ENCODE data around the gene CAPN3.

The CAPN3 gene

GRCh38 chr15:42345504-42345903, 13.8 kb upstream of the CAPN3 start:
- no peaks in the 10 kb centered on the region for H3K27me3 Mint-ChIP-seq
- no peaks in the 10 kb centered on the region for H3K9me3 Mint-ChIP-seq
- H3K4me3 Mint-ChIP-seq, result no peak overlapping the region
- peaks cover 12% of the 10 kb centered on the region for H3K36me3 Mint-ChIP-seq
- no peaks in the 10 kb centered on the region for H3K4me1 Mint-ChIP-seq
- no peak overlapping the region for H3K27ac Mint-ChIP-seq

GRCh38 chr15:42348083-42348482, 11.2 kb upstream of the CAPN3 start:
- Mint-ChIP-seq H3K4me3 (no peak overlapping the region), H3K9me3 (no peaks in the 10 kb centered on the region), H3K27me3 (no peaks in the 10 kb centered on the region), H3K4me1 (no peaks in the 10 kb centered on the region), H3K27ac (no peak overlapping the region), H3K36me3 (peaks cover 25% of the 10 kb centered on the region)

- Mint-ChIP-seq H3K36me3 (peaks cover 23% of the 10 kb centered on the region), H3K27me3 (no peaks in the 10 kb centered on the region), H3K27ac (no peak overlapping the region), H3K4me3 (no peak overlapping the region), H3K4me1 (no peaks in the 10 kb centered on the region), H3K9me3 (no peaks in the 10 kb centered on the region)
Measured at GRCh38 chr15:42349186-42349585, 10.1 kb upstream of the CAPN3 start.

- H3K36me3 Mint-ChIP-seq, result peaks cover 23% of the 10 kb centered on the region
- no peaks in the 10 kb centered on the region for H3K4me1 Mint-ChIP-seq
- no peak overlapping the region for H3K27ac Mint-ChIP-seq
- no peaks in the 10 kb centered on the region for H3K9me3 Mint-ChIP-seq
- H3K27me3 Mint-ChIP-seq, result no peaks in the 10 kb centered on the region
- H3K4me3 Mint-ChIP-seq, result no peak overlapping the region
Measured at GRCh38 chr15:42352401-42352800, 6.9 kb upstream of the CAPN3 start.

GRCh38 chr15:42353061-42353460, 6.2 kb upstream of the CAPN3 start:
- Mint-ChIP-seq H3K27me3 (no peaks in the 10 kb centered on the region), H3K27ac (no peak overlapping the region), H3K9me3 (no peaks in the 10 kb centered on the region), H3K4me1 (no peaks in the 10 kb centered on the region), H3K36me3 (peaks cover 23% of the 10 kb centered on the region), H3K4me3 (no peak overlapping the region)

- H3K27ac Mint-ChIP-seq, result no peak overlapping the region
- H3K4me3 Mint-ChIP-seq, result no peak overlapping the region
- peaks cover 23% of the 10 kb centered on the region for H3K36me3 Mint-ChIP-seq
- H3K27me3 Mint-ChIP-seq, result no peaks in the 10 kb centered on the region
- H3K4me1 Mint-ChIP-seq, result no peaks in the 10 kb centered on the region
- H3K9me3 Mint-ChIP-seq, result no peaks in the 10 kb centered on the region
Measured at GRCh38 chr15:42354824-42355223, 4.5 kb upstream of the CAPN3 start.

- no peaks in the 10 kb centered on the region for H3K27me3 Mint-ChIP-seq
- H3K9me3 Mint-ChIP-seq, result no peaks in the 10 kb centered on the region
- peaks cover 23% of the 10 kb centered on the region for H3K36me3 Mint-ChIP-seq
- H3K4me3 Mint-ChIP-seq, result no peak overlapping the region
- no peak overlapping the region for H3K27ac Mint-ChIP-seq
- H3K4me1 Mint-ChIP-seq, result no peaks in the 10 kb centered on the region
Measured at GRCh38 chr15:42355291-42355690, 4.0 kb upstream of the CAPN3 start.

GRCh38 chr15:42356851-42357250, 2.5 kb upstream of the CAPN3 start:
- Mint-ChIP-seq H3K27ac (no peak overlapping the region), H3K27me3 (no peaks in the 10 kb centered on the region), H3K4me3 (no peak overlapping the region), H3K9me3 (no peaks in the 10 kb centered on the region), H3K4me1 (no peaks in the 10 kb centered on the region), H3K36me3 (peaks cover 14% of the 10 kb centered on the region)

GRCh38 chr15:42358141-42358540, 1.2 kb upstream of the CAPN3 start:
- no peaks in the 10 kb centered on the region for H3K4me1 Mint-ChIP-seq
- H3K9me3 Mint-ChIP-seq, result no peaks in the 10 kb centered on the region
- H3K36me3 Mint-ChIP-seq, result peaks cover 8% of the 10 kb centered on the region
- no peak overlapping the region for H3K27ac Mint-ChIP-seq
- H3K4me3 Mint-ChIP-seq, result no peak overlapping the region
- H3K27me3 Mint-ChIP-seq, result no peaks in the 10 kb centered on the region

- Mint-ChIP-seq H3K27me3 (no peaks in the 10 kb centered on the region), H3K9me3 (no peaks in the 10 kb centered on the region), H3K4me1 (no peaks in the 10 kb centered on the region), H3K4me3 (no peak overlapping the region), H3K36me3 (peaks cover 3% of the 10 kb centered on the region), H3K27ac (no peak overlapping the region)
Measured at GRCh38 chr15:42359985-42360384, 684 bp downstream of the CAPN3 start.

- H3K36me3 Mint-ChIP-seq, result peaks cover 3% of the 10 kb centered on the region
- no peaks in the 10 kb centered on the region for H3K4me1 Mint-ChIP-seq
- H3K9me3 Mint-ChIP-seq, result no peaks in the 10 kb centered on the region
- no peaks in the 10 kb centered on the region for H3K27me3 Mint-ChIP-seq
- H3K4me3 Mint-ChIP-seq, result no peak overlapping the region
- H3K27ac Mint-ChIP-seq, result no peak overlapping the region
Measured at GRCh38 chr15:42360535-42361112, 1.3 kb downstream of the CAPN3 start.

GRCh38 chr15:42363487-42363886, 4.2 kb downstream of the CAPN3 start:
- H3K27ac Mint-ChIP-seq, result no peak overlapping the region
- H3K9me3 Mint-ChIP-seq, result no peaks in the 10 kb centered on the region
- H3K27me3 Mint-ChIP-seq, result no peaks in the 10 kb centered on the region
- H3K4me3 Mint-ChIP-seq, result no peak overlapping the region
- peaks cover 3% of the 10 kb centered on the region for H3K36me3 Mint-ChIP-seq
- H3K4me1 Mint-ChIP-seq, result no peaks in the 10 kb centered on the region

GRCh38 chr15:42363942-42364341, 4.6 kb downstream of the CAPN3 start:
- H3K4me3 Mint-ChIP-seq, result no peak overlapping the region
- no peaks in the 10 kb centered on the region for H3K4me1 Mint-ChIP-seq
- H3K36me3 Mint-ChIP-seq, result peaks cover 3% of the 10 kb centered on the region
- H3K27me3 Mint-ChIP-seq, result no peaks in the 10 kb centered on the region
- no peaks in the 10 kb centered on the region for H3K9me3 Mint-ChIP-seq
- H3K27ac Mint-ChIP-seq, result no peak overlapping the region

- no peak overlapping the region for H3K27ac Mint-ChIP-seq
- H3K4me1 Mint-ChIP-seq, result no peaks in the 10 kb centered on the region
- H3K27me3 Mint-ChIP-seq, result no peaks in the 10 kb centered on the region
- no peaks in the 10 kb centered on the region for H3K9me3 Mint-ChIP-seq
- H3K36me3 Mint-ChIP-seq, result no peaks in the 10 kb centered on the region
- H3K4me3 Mint-ChIP-seq, result no peak overlapping the region
Measured at GRCh38 chr15:42364529-42364928, 5.2 kb downstream of the CAPN3 start.

- H3K4me1 Mint-ChIP-seq, result no peaks in the 10 kb centered on the region
- no peaks in the 10 kb centered on the region for H3K36me3 Mint-ChIP-seq
- no peak overlapping the region for H3K27ac Mint-ChIP-seq
Measured at GRCh38 chr15:42365921-42366550, 6.7 kb downstream of the CAPN3 start.

GRCh38 chr15:42367041-42367440, 7.7 kb downstream of the CAPN3 start:
- no peaks in the 10 kb centered on the region for H3K9me3 Mint-ChIP-seq
- no peaks in the 10 kb centered on the region for H3K36me3 Mint-ChIP-seq
- no peak overlapping the region for H3K27ac Mint-ChIP-seq
- H3K27me3 Mint-ChIP-seq, result no peaks in the 10 kb centered on the region
- H3K4me3 Mint-ChIP-seq, result no peak overlapping the region
- no peaks in the 10 kb centered on the region for H3K4me1 Mint-ChIP-seq

More at GRCh38 chr15:42365921-42366550, 6.7 kb downstream of the CAPN3 start:
- Mint-ChIP-seq H3K27me3 (no peaks in the 10 kb centered on the region), H3K9me3 (no peaks in the 10 kb centered on the region), H3K4me3 (no peak overlapping the region)

- Mint-ChIP-seq H3K27ac (no peak overlapping the region), H3K4me3 (no peak overlapping the region), H3K4me1 (no peaks in the 10 kb centered on the region), H3K27me3 (no peaks in the 10 kb centered on the region), H3K9me3 (no peaks in the 10 kb centered on the region), H3K36me3 (no peaks in the 10 kb centered on the region)
Measured at GRCh38 chr15:42368096-42368495, 8.8 kb downstream of the CAPN3 start.
